Right atrium auricular region (tissue), 2 donors: Measurements from ENCODE around the gene SPRYD3. TPM values are rescaled to one million over a fixed set of nuclear protein-coding genes. Genes with fewer than 3 reads are reported as not detected.
"Not testable (repeated sequence)": the region's sequence is repeated elsewhere in the genome, so short reads cannot be mapped to it uniquely, and the experiment has no call there.

Source experiments
- DNase-seq: peaks from one replicate; pipeline ENCODE4 v3.0.0-alpha.2; 2019; ENCODE audit warnings: low spot score
- H3K27ac ChIP-seq, 2 donors: fragments of 200-600 bp; sonication (generic); 1 replicate in 1 of 2; 2 replicates in 1 of 2; pipeline ENCODE4 v1.5.1; 2016 to 2019
- H3K27me3 ChIP-seq, 2 donors: fragments of 200-600 bp; sonication (generic); one replicate each; pipeline versions ENCODE4 v1.5.1 to v1.6.0; 2017 to 2019
- H3K36me3 ChIP-seq: fragments of 200-600 bp; sonication (generic); one replicate; pipeline ENCODE4 v1.5.1; 2016
- H3K4me1 ChIP-seq, 2 donors: fragments of 200-600 bp; sonication (generic); one replicate each; pipeline versions ENCODE4 v1.5.1 to v1.6.0; 2017 to 2019
- H3K4me3 ChIP-seq, 2 donors: fragments of 200-600 bp; sonication (generic); 1 replicate in 1 of 2; 2 replicates in 1 of 2; pipeline ENCODE4 v1.5.1; 2017 to 2019; ENCODE audit warnings: mild to moderate bottlenecking in 1 of 2, moderate library complexity in 1 of 2
- H3K9me3 ChIP-seq, 2 donors: fragments of 200-600 bp; sonication (generic); one replicate each; pipeline ENCODE4 v1.5.1; 2019
- total RNA-seq, 2 donors: library from RNA; depleted of rRNA; stranded (reverse); fragments of >200 nt; gene quantifications; one replicate each; pipeline ENCODE4 v1.1.0, GENCODE V29; 2016
- TF ChIP-seq, protein P1 (sequence below), 2 donors: fragments of 200-600 bp; sonication (generic); IDR thresholded peaks; one replicate each; pipeline ENCODE4 v1.5.1; 2019; ENCODE audit warnings: antibody characterized with exemption in 2 of 2

Gene SPRYD3
- total RNA-seq, 2 donors from 2014 or later = 33.5 to 64.5 TPM

DNA sequence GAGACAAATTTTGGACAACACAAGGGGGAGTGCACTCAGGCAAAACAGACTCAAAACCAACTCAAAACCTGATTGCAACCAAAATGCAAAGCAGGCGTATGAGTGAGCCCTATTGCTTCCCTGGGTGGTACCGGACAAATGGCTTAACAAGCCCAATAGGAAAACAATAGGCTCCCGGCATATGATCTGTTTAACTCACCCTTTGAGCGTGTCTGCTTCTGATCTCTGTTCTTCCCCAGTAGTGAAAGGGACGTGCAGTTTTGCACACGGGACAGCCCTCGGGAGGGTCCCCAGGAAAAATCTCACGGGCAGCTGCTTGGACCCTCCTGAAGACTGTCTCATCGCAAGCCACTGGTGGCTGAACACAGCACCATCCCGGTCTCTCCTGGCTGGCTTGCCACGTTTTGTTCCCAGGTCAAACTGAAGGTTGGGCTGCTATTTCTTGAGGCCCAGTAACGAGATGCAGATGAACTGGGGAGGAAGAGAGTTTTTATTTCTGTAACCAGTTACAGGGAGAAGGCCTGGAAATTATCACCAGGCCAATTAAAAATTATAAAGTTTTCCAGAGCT is 34.0 kb upstream of the SPRYD3 start:
- Histone ChIP-seq H3K36me3 (no peaks in the 10 kb centered on the region), H3K4me3 (no peak overlapping the region), H3K9me3 (no peaks in the 10 kb centered on the region), H3K4me1 (peaks cover 0 to 14% of the 10 kb centered on the region in 2 donors), H3K27me3 (no peaks in the 10 kb centered on the region), H3K27ac (no peak overlapping the region)
- no peak for DNase-seq
- TF ChIP-seq, protein P1, sequence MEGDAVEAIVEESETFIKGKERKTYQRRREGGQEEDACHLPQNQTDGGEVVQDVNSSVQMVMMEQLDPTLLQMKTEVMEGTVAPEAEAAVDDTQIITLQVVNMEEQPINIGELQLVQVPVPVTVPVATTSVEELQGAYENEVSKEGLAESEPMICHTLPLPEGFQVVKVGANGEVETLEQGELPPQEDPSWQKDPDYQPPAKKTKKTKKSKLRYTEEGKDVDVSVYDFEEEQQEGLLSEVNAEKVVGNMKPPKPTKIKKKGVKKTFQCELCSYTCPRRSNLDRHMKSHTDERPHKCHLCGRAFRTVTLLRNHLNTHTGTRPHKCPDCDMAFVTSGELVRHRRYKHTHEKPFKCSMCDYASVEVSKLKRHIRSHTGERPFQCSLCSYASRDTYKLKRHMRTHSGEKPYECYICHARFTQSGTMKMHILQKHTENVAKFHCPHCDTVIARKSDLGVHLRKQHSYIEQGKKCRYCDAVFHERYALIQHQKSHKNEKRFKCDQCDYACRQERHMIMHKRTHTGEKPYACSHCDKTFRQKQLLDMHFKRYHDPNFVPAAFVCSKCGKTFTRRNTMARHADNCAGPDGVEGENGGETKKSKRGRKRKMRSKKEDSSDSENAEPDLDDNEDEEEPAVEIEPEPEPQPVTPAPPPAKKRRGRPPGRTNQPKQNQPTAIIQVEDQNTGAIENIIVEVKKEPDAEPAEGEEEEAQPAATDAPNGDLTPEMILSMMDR (IDR thresholded peaks at IDR 0.05) = no peak

- H3K27me3 ChIP-seq, H3K4me3 ChIP-seq, H3K9me3 ChIP-seq, H3K27ac ChIP-seq, DNase-seq, H3K36me3 ChIP-seq: not testable (repeated sequence)
- peaks cover 0 to 14% of the 10 kb centered on the region in 2 donors for H3K4me1 ChIP-seq
Measured at GRCh38 chr12:53112431-53112830, 33.2 kb upstream of the SPRYD3 start.

GRCh38 chr12:53107122-53107521 is 27.9 kb upstream of the SPRYD3 start:
- Histone ChIP-seq H3K27ac (no peak overlapping the region), H3K9me3 (no peaks in the 10 kb centered on the region), H3K27me3 (no peaks in the 10 kb centered on the region), H3K4me3 (no peak overlapping the region), H3K4me1 (no peaks in the 10 kb centered on the region), H3K36me3 (no peaks in the 10 kb centered on the region)
- TF ChIP-seq, protein P1 (IDR thresholded peaks at IDR 0.05) = no peak
- DNase-seq = no peak

GRCh38 chr12:53105712-53106439 is 26.7 kb upstream of the SPRYD3 start:
- Histone ChIP-seq H3K27me3 (no peaks in the 10 kb centered on the region), H3K27ac (no peak overlapping the region), H3K9me3 (no peaks in the 10 kb centered on the region), H3K36me3 (peaks cover 7% of the 10 kb centered on the region), H3K4me3 (no peak overlapping the region), H3K4me1 (no peaks in the 10 kb centered on the region)
- DNase-seq = no peak
- TF ChIP-seq, protein P1 (IDR thresholded peaks at IDR 0.05) = no peak

DNA sequence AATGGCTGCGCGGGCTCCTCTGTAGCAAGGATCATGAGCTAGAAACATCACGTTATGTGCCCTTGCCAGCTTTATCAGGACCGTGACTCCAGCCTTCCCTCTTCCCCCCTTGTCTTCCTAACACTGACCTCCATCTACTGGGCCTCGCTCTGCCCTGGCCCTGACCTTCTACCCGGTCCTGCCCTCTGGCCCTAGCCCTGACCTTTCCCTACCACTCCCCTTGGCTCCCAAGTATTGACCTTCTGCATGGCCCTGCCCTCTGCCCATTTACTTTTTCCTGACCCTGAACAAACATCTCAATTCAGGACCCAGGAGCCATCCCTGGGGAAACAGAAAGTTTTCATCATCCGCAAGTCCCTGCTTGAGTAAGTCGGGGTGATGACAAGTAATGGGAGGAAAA is 26.1 kb upstream of the SPRYD3 start:
- DNase-seq = no peak
- Histone ChIP-seq H3K27ac (no peak overlapping the region), H3K27me3 (no peaks in the 10 kb centered on the region), H3K36me3 (peaks cover 10% of the 10 kb centered on the region), H3K9me3 (no peaks in the 10 kb centered on the region), H3K4me3 (no peak overlapping the region), H3K4me1 (no peaks in the 10 kb centered on the region)
- TF ChIP-seq, protein P1 (IDR thresholded peaks at IDR 0.05) = no peak

- Histone ChIP-seq H3K36me3 (peaks cover 10% of the 10 kb centered on the region), H3K4me3 (no peak overlapping the region), H3K27ac (no peak overlapping the region), H3K27me3 (no peaks in the 10 kb centered on the region), H3K4me1 (peaks cover 0 to 5% of the 10 kb centered on the region in 2 donors), H3K9me3 (no peaks in the 10 kb centered on the region)
- TF ChIP-seq, protein P1 (IDR thresholded peaks at IDR 0.05) = no peak
- DNase-seq = no peak
Measured at GRCh38 chr12:53103860-53104305, 24.7 kb upstream of the SPRYD3 start.
